Glutamatergic neuron (in vitro differentiated cells): ENCODE results near the gene APEH. TPM values are rescaled to one million over a fixed set of nuclear protein-coding genes. Genes with fewer than 3 reads are reported as not detected.

Experiments
- DNase-seq: peaks from one replicate; pipeline ENCODE4 v3.0.0; 2022
- H3K27ac Mint-ChIP-seq: one replicate; pipeline ENCODE4 v1.8.0; 2020; ENCODE audit warnings: mild to moderate bottlenecking, mixed read lengths, inconsistent platforms; ENCODE audit not compliant: unreplicated experiment
- H3K27me3 Mint-ChIP-seq: one replicate; pipeline ENCODE4 v1.8.0; 2020; ENCODE audit warnings: mild to moderate bottlenecking, moderate library complexity, mixed read lengths, inconsistent platforms; ENCODE audit not compliant: unreplicated experiment
- H3K36me3 Mint-ChIP-seq: one replicate; pipeline ENCODE4 v1.8.0; 2020; ENCODE audit warnings: mild to moderate bottlenecking, mixed read lengths, inconsistent platforms; ENCODE audit not compliant: unreplicated experiment
- H3K4me1 Mint-ChIP-seq: one replicate; pipeline ENCODE4 v1.8.0; 2020; ENCODE audit warnings: mild to moderate bottlenecking, low read depth, mixed read lengths, inconsistent platforms; ENCODE audit not compliant: unreplicated experiment
- H3K4me3 Mint-ChIP-seq: one replicate; pipeline ENCODE4 v1.8.0; 2020; ENCODE audit warnings: mild to moderate bottlenecking, mixed read lengths, inconsistent platforms; ENCODE audit not compliant: unreplicated experiment
- H3K9me3 Mint-ChIP-seq: one replicate; pipeline ENCODE4 v1.8.0; 2020; ENCODE audit warnings: mild to moderate bottlenecking, moderate library complexity, mixed read lengths, inconsistent platforms; ENCODE audit not compliant: unreplicated experiment
- CTCF ChIP-seq: fragments of 200-600 bp; sonication (generic); IDR thresholded peaks from one replicate; pipeline ENCODE4 v1.5.0; 2021; ENCODE audit not compliant: partially characterized antibody, unreplicated experiment
- total RNA-seq: library from RNA; stranded (reverse); fragmentation: NEBNext Ultra II Directional; extraction: Animal tissue kit (Norgen Biotek cat#: 25700); gene quantifications from one replicate; pipeline ENCODE4 v1.2.1, GENCODE V29; 2021; ENCODE audit not compliant: unreplicated experiment

Gene APEH
- total RNA-seq, 1 donor from 2014 or later: 119 TPM

GRCh38 chr3:49718858-49719213, 44.7 kb downstream of the APEH start:
- Mint-ChIP-seq H3K4me1 (peaks cover 9% of the 10 kb centered on the region), H3K9me3 (peaks cover 18% of the 10 kb centered on the region), H3K4me3 (peak overlapping the region; percentile 87), H3K27me3 (peaks cover 20% of the 10 kb centered on the region), H3K36me3 (no peaks in the 10 kb centered on the region), H3K27ac (peak overlapping the region; percentile 92)
- TF ChIP-seq CTCF: no peak
- peak; percentile 49 for DNase-seq

DNA sequence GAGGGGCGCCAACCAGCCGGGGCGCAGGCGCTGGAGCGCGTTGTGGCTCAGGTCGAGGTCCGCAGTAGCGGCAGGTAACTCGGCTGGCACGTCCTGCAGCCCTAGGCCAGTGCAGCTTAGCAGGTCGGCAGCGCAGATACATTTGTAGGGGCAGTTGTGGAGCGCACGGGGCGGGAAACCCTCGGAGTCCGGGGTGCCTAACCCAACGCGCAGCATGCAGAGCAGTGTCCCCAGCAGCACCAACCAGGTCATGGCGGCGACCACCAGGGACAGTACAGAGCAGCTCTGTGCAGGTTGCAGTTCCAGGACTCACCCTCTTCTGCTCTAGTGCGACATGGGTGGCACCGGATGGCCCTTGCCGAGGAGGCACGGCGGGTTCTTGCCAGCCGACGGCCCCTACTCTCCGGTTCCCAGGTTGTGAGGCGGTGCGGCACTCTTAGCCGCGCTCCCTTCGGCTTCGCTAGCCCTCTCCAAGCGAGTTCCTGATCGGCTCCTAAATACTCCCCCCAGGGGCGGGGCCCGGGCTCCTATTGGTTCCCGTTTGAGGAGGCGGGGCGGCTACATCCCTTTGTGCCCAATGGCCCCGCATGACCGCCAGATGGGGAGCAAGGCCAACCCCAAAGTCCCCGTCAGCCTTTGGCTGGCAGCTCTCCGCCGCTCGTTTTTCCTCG, 45.2 kb downstream of the APEH start, which contains the start of gene AMIGO3:
TSS of gene AMIGO3 (minus strand) at position 471 of the 671 bp plus-strand sequence. CDS start at position 252, 219 bp downstream.
- peak within 1 kb of the TSS; percentile 92 for H3K27ac Mint-ChIP-seq
- H3K4me1 Mint-ChIP-seq: peaks cover 7% of the 10 kb centered on the region
- H3K27me3 Mint-ChIP-seq: peaks cover 20% of the 10 kb centered on the region
- H3K36me3 Mint-ChIP-seq: no peaks in the 10 kb centered on the region
- TF ChIP-seq CTCF: peak; percentile 71
- peak; percentile 97 for DNase-seq
- peak within 1 kb of the TSS; percentile 87 for H3K4me3 Mint-ChIP-seq
- H3K9me3 Mint-ChIP-seq: peaks cover 18% of the 10 kb centered on the region

DNA sequence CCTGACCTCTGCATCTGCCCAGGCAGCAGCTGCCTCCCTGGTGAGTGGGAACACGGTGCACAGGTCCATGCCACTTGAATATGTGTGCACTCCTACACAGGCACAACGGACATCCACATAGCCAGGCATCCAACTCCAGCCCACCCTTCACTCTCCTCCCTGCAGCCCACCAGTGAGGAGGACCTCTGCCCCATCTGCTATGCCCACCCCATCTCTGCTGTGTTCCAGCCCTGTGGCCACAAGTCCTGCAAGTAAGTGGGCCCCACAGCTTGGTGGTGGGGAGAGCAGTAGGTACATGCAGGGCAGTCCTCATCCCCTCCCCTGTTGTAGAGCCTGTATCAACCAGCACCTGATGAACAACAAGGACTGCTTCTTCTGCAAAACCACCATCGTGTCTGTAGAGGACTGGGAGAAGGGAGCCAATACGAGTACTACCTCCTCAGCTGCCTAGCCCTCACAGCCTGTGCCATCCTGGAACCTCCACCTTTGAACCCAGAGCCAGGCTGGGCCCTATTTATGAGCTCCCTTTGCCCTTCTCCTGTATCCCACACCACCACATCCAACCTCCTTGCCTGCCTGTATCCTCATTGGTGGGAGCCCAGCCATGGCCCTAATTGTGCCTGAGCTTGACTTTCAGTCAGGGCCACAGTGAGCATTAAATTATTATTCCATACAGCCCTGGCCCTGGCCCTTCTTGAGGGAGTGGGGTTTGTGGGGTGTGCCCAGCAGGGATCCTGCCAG, 46.9 kb downstream of the APEH start:
- no peaks in the 10 kb centered on the region for H3K36me3 Mint-ChIP-seq
- TF ChIP-seq CTCF: no peak
- H3K4me1 Mint-ChIP-seq: peaks cover 7% of the 10 kb centered on the region
- DNase-seq: no peak
- peak overlapping the region; percentile 43 for H3K27ac Mint-ChIP-seq
- H3K27me3 Mint-ChIP-seq: peaks cover 19% of the 10 kb centered on the region
- H3K9me3 Mint-ChIP-seq: peaks cover 16% of the 10 kb centered on the region
- H3K4me3 Mint-ChIP-seq: peak overlapping the region; percentile 26

DNA sequence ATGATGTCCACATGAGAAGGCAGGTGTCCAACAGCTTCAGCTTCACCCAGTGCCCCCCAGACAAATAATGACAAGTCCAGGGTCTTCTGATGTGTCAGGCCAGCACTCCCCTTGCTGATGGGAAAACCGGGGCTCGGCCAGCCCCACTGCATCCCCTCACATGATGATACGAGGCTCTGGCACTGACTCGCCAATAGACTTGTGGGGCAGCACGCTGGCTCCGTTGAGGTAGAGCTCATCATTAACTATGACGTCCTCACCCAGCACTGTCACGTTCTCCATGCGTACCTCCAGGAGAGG, 47.4 kb downstream of the APEH start:
- no peak for DNase-seq
- Mint-ChIP-seq H3K36me3 (no peaks in the 10 kb centered on the region), H3K27me3 (peaks cover 19% of the 10 kb centered on the region), H3K9me3 (peaks cover 16% of the 10 kb centered on the region), H3K27ac (no peak overlapping the region), H3K4me1 (peaks cover 7% of the 10 kb centered on the region), H3K4me3 (no peak overlapping the region)
- no peak for TF ChIP-seq CTCF
